ENCODE results near the gene INPP5D.
A peak's percentile ranks its signal among the peaks of the same experiment; 100 is the strongest.
"Not testable (repeated sequence)": the region's sequence is repeated elsewhere in the genome, so short reads cannot be mapped to it uniquely, and the experiment has no call there.

Gene INPP5D

GRCh38 chr2:233092432-233093165 lies 32.5 kb downstream of the INPP5D start:
- no peak overlapping the region for H3K4me3 ChIP-seq (replicated peaks; ENCODE audit: low read depth, low read length)
- no peak for TF ChIP-seq CTCF (IDR thresholded peaks at IDR 0.05; ENCODE audit: low read length, missing control alignments)
- DNase-seq (ENCODE audit: low read depth): no peak

- no peak for TF ChIP-seq CTCF (IDR thresholded peaks at IDR 0.05; ENCODE audit: low read length, missing control alignments)
- H3K4me3 ChIP-seq (replicated peaks; ENCODE audit: low read depth, low read length): no peak overlapping the region
- no peak for DNase-seq (ENCODE audit: low read depth)
Observed at GRCh38 chr2:233093166-233093448, 33.0 kb downstream of the INPP5D start.

- H3K4me3 ChIP-seq (replicated peaks; ENCODE audit: low read depth, low read length): no peak overlapping the region
- TF ChIP-seq CTCF (IDR thresholded peaks at IDR 0.05; ENCODE audit: low read length, missing control alignments): no peak
- no peak for DNase-seq (ENCODE audit: low read depth)
Observed at GRCh38 chr2:233093721-233094120, 33.6 kb downstream of the INPP5D start.

GRCh38 chr2:233094614-233095013 lies 34.5 kb downstream of the INPP5D start:
- TF ChIP-seq CTCF (IDR thresholded peaks at IDR 0.05; ENCODE audit: low read length, missing control alignments): no peak
- DNase-seq (ENCODE audit: low read depth): peak; percentile 6
- H3K4me3 ChIP-seq (replicated peaks; ENCODE audit: low read depth, low read length): no peak overlapping the region

GRCh38 chr2:233096006-233096405 lies 35.9 kb downstream of the INPP5D start:
- no peak overlapping the region for H3K4me3 ChIP-seq (replicated peaks; ENCODE audit: low read depth, low read length)
- no peak for DNase-seq (ENCODE audit: low read depth)
- no peak for TF ChIP-seq CTCF (IDR thresholded peaks at IDR 0.05; ENCODE audit: low read length, missing control alignments)

- peak; percentile 24 for TF ChIP-seq CTCF (IDR thresholded peaks at IDR 0.05; ENCODE audit: low read length, missing control alignments)
- no peak overlapping the region for H3K4me3 ChIP-seq (replicated peaks; ENCODE audit: low read depth, low read length)
- peak; percentile 15 for DNase-seq (ENCODE audit: low read depth)
Observed at GRCh38 chr2:233098618-233099017, 38.5 kb downstream of the INPP5D start.

GRCh38 chr2:233099820-233100191 lies 39.7 kb downstream of the INPP5D start:
- DNase-seq (ENCODE audit: low read depth); H3K4me3 ChIP-seq (replicated peaks; ENCODE audit: low read depth, low read length): not testable (repeated sequence)
